Measurements from ENCODE around the gene TMTC4.
"Not testable (repeated sequence)": the region's sequence is repeated elsewhere in the genome, so short reads cannot be mapped to it uniquely, and the experiment has no call there.

Gene TMTC4

GRCh38 chr13:100600915-100601314, 73.7 kb downstream of the TMTC4 start:
- no peak for FAIRE-seq
- no peak for DNase-seq (ENCODE audit: insufficient read length, low spot score)
- TF ChIP-seq POLR2A (IDR thresholded peaks at IDR 0.05; ENCODE audit: low read depth, low read length), result no peak

- no peak for FAIRE-seq
- DNase-seq (ENCODE audit: insufficient read length, low spot score), result no peak
- TF ChIP-seq POLR2A (IDR thresholded peaks at IDR 0.05; ENCODE audit: low read depth, low read length), result no peak
These were observed 74.1 kb downstream of the TMTC4 start for GRCh38 chr13:100600461-100600860.

DNA sequence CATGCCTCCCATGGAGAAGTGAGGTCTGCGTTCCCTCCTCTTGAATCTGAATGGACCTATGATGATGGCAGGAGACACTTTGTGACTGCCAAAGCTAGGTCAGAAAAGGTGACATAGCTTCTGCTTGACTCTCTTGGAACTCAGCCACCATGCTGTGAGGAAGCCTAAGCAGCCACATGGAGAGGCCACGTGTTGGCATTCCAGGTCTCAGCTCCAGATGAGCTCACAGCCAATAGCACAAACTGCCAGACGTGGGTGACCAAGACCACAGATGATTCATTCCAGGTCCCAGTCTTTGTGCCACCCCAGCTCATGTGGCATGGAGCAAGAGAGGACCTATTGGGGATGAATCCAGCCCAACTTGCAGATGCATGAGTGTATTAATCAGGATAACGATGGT, 77.3 kb downstream of the TMTC4 start:
- no peak for TF ChIP-seq POLR2A (IDR thresholded peaks at IDR 0.05; ENCODE audit: low read depth, low read length)
- no peak for DNase-seq (ENCODE audit: insufficient read length, low spot score)
- peak; percentile 81 for FAIRE-seq

DNA sequence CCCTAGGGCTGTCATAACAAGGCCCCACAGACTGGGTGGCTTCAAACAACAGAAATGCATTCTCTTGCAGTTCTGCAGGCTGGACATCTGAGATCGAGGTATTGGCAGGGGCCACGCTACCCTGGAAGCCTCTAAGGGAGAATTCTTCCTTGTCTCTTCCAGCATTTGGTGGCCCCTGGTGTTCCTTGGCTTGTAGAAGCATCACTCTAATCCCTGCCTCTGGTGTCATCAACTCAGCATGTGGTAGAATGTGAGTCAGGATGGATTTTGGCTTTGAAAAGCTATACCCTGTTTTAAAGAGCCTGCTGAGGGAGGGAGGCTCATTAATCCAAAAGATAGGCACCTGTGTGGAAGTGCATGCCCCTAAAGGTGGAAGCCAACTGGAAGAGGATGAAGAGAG, 78.1 kb downstream of the TMTC4 start:
- DNase-seq (ENCODE audit: insufficient read length, low spot score), result no peak
- no peak for FAIRE-seq
- no peak for TF ChIP-seq POLR2A (IDR thresholded peaks at IDR 0.05; ENCODE audit: low read depth, low read length)

GRCh38 chr13:100594731-100595130, 79.9 kb downstream of the TMTC4 start:
- no peak for FAIRE-seq
- no peak for TF ChIP-seq POLR2A (IDR thresholded peaks at IDR 0.05; ENCODE audit: low read depth, low read length)
- no peak for DNase-seq (ENCODE audit: insufficient read length, low spot score)

GRCh38 chr13:100594255-100594654, 80.3 kb downstream of the TMTC4 start:
- DNase-seq (ENCODE audit: insufficient read length, low spot score) (no peak), FAIRE-seq (no peak)
- TF ChIP-seq POLR2A (IDR thresholded peaks at IDR 0.05; ENCODE audit: low read depth, low read length), result no peak

- FAIRE-seq (peak; percentile 23), DNase-seq (ENCODE audit: insufficient read length, low spot score) (no peak)
- TF ChIP-seq POLR2A (IDR thresholded peaks at IDR 0.05; ENCODE audit: low read depth, low read length), result no peak
These were observed 85.3 kb downstream of the TMTC4 start for GRCh38 chr13:100589178-100589725.

DNA sequence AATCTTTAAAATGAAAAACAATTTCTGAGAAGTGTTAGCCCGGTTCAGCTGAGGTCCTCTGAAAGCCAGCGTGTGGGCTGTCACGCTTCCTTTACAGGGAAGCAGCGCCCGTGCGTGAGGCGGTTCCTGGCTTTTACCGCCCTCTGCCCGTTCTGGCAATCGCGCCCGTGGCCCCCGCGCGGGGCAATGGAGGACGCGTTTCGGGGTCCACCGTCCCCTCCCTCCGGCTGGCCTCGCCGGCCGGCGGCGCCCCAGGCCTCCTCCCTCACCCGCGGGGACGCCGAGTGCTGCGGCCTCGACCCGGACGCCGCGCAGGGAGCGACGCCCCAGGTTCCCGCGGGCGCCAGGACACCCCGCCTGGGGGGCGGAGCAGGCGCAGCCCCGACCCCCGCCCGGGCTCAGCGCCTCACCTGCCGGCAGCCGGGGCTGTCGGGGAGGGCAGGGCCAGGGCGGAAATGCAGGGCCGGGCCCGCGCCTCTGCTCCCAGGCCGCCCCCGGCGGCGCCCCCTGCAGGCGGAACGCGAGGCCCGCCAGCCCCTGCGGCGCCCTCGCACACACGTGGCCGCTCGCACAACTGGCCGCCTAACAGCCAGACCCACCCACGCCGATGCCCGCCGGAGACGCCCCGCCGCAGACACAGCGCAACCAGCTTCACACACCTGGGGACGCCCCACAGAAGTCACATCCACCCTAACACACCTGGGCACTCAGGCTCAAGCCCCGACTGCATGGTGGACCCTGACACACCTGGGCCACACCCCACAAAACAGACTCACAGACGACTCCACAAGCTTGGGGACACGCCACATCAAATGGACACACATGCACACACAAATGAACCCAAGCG, 86.0 kb downstream of the TMTC4 start, which contains the start of gene GGACT:
Gene GGACT, minus strand, starts transcription at position 459 of the 847 bp plus-strand sequence. CDS start 56,198 bp downstream, outside the sequence.
- peak; percentile 81 for DNase-seq (ENCODE audit: insufficient read length, low spot score)
- TF ChIP-seq POLR2A (IDR thresholded peaks at IDR 0.05; ENCODE audit: low read depth, low read length), result peak; percentile 26; the same call in 1 of the 2 replicates
- FAIRE-seq, result no peak

DNA sequence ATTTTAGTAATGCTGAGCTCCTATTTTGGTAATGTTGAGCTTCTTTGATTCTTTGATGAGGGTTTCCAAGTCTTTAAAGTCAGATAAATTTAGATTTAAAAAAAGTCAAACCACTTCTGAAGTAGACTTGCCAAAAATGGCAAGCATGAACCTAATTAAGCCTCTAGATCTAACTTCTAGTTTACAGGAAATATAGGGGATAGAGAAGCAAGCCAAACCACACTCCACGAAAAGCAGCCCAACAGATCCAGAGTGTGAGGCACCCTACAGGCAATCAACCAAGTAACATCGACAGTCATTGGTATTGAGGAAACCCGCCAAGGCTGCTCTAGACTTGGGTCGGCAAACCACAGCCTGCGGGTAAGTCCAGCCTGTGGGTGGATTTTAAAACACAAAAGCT, 89.7 kb downstream of the TMTC4 start:
- TF ChIP-seq POLR2A (IDR thresholded peaks at IDR 0.05; ENCODE audit: low read depth, low read length), result no peak
- DNase-seq (ENCODE audit: insufficient read length, low spot score) (no peak), FAIRE-seq (no peak)

- no peak for DNase-seq (ENCODE audit: insufficient read length, low spot score)
- TF ChIP-seq POLR2A (IDR thresholded peaks at IDR 0.05; ENCODE audit: low read depth, low read length), result no peak
- no peak for FAIRE-seq
These were observed 93.1 kb downstream of the TMTC4 start for GRCh38 chr13:100581504-100581903.

- no peak for TF ChIP-seq POLR2A (IDR thresholded peaks at IDR 0.05; ENCODE audit: low read depth, low read length)
- FAIRE-seq (no peak), DNase-seq (ENCODE audit: insufficient read length, low spot score) (no peak)
These were observed 93.6 kb downstream of the TMTC4 start for GRCh38 chr13:100581030-100581429.

DNA sequence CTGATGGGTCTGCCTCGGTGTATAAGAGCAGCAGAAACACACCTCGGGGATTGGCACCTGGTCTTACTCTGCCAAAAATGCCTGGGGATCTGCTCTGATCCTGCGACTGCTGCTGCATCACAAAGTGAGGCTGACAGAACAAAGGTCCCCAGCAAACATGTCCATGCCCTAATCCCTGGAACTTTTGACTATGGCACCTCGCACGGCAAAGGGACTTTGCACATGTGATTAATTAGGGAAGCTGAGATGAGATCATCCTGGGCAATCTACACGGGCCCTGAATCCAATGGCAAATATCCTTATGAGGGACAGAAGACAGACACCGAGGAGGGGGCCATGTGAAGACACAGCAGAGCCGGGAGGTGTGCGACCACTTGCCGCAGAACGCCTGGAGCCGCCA, 94.5 kb downstream of the TMTC4 start:
- DNase-seq (ENCODE audit: insufficient read length, low spot score) (no peak), FAIRE-seq (no peak)
- TF ChIP-seq POLR2A (IDR thresholded peaks at IDR 0.05; ENCODE audit: low read depth, low read length), result no peak

GRCh38 chr13:100577239-100577638, 97.4 kb downstream of the TMTC4 start:
- not testable (repeated sequence) for FAIRE-seq; DNase-seq (ENCODE audit: insufficient read length, low spot score)

DNA sequence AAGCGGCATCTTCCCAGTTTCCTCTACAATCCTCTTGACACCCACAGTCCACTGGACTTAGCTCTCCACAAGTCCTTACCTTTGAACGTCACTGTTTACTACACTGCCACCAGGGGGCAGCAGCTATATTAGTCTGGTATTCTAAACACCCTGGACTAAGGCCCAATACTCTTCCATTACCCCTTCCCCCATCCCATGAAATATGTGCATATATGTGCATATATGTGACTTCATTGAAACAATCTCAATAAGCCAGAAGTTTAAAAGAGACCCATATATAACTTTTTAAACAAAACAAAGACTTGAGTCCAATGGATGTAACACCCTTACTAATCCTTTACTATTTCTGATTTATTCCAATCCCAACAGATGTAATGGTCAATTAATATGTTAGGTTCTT, 101.5 kb downstream of the TMTC4 start:
- peak; percentile 96 for FAIRE-seq
- DNase-seq (ENCODE audit: insufficient read length, low spot score), result peak; percentile 77
- TF ChIP-seq POLR2A (IDR thresholded peaks at IDR 0.05; ENCODE audit: low read depth, low read length), result no peak

DNA sequence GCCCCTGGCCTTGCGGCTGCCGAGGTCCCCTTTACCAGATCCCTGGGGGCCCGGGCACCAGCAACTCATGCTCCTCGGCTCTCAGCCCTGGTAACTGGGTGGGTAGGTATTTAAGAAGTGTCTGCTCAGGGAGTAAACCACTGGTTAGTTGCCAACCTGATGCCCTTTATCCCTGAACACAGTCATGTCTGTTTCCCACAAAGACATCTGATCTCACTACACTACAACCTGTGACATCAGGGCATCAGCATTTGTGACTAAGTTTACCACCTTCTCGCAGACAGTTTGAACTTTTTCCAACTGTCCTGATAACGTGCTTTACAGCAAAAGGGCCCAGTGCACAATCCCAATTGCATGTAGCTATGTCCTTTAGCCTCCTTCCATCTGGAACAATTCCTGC, 108.1 kb downstream of the TMTC4 start:
- FAIRE-seq, result peak; percentile 62
- TF ChIP-seq POLR2A (IDR thresholded peaks at IDR 0.05; ENCODE audit: low read depth, low read length), result no peak
- no peak for DNase-seq (ENCODE audit: insufficient read length, low spot score)

All from H54 (cell line).